K562 (cell line): ENCODE measurements around the gene LHX5. TPM values are rescaled to one million over a fixed set of nuclear protein-coding genes. Genes with fewer than 3 reads are reported as not detected.

Experiments used
- ATAC-seq: fragments of 200-7000 bp; cut with Tn5 transposase; 3 replicates; pipeline ENCODE4 v1.9.1; 2020; ENCODE audit warnings: moderate library complexity
- BruUV-seq: library from RNA; stranded (reverse); fragments of 400-500 nt; replicated peaks from 2 replicates; lab custom pipeline; 2021; lab: Mats Ljungman, UMichigan
- CTCF ChIA-PET: fragments of 300-600 bp; formaldehyde crosslinking; extraction: SDS; loops from one replicate; lab custom pipeline; 2021; ENCODE audit warnings: low intra/inter-chr PET ratio; lab: Yijun Ruan, JAX
- POLR2A ChIA-PET: fragments of 300-600, 350-650 bp; sonication (Branson Sonifier 250); formaldehyde crosslinking; extraction: SDS; loops from one replicate; lab custom pipeline; 2021; ENCODE audit warnings: antibody characterized with exemption, inconsistent platforms; lab: Yijun Ruan, JAX
- DNase-seq, 4 experiments: peaks; one replicate each; pipeline versions ENCODE4 v3.0.0 to v3.0.0-alpha.2; 2011 to 2018; ENCODE audit warnings: low spot score in 3 of 4, mixed read lengths in 3 of 4; ENCODE audit errors: extremely low read depth in 1 of 4
- FAIRE-seq: peaks from 2 replicates; lab custom pipeline; 2011; peaks lifted over from hg19 to GRCh38; lab: Jason Lieb, UNC
- H2AFZ ChIP-seq: 2 replicates; pipeline ENCODE4 v1.6.0; 2011; ENCODE audit warnings: low read depth, low read length, control low read depth, inconsistent platforms
- H3K27ac ChIP-seq: fragments of 200-600 bp; 3 replicates; pipeline ENCODE4 v1.8.0; 2011; ENCODE audit warnings: low read depth, mild to moderate bottlenecking, control low read depth, inconsistent platforms, low read length, moderate library complexity, mixed read lengths; ENCODE audit errors: extremely low read depth
- H3K27me3 ChIP-seq, 2 experiments: fragments of 300-600 bp in 1 of 2; 2 replicates in 1 of 2; 3 replicates in 1 of 2; pipeline versions ENCODE4 v1.6.0 to v1.8.0; 2011; ENCODE audit warnings: inconsistent platforms in 2 of 2, low read length in 2 of 2, mild to moderate bottlenecking in 1 of 2, mixed read lengths in 1 of 2, moderate library complexity in 1 of 2; ENCODE audit not compliant: control insufficient read depth in 2 of 2, insufficient read depth in 2 of 2
- H3K36me3 ChIP-seq: fragments of 300-600 bp; 3 replicates; pipeline ENCODE4 v1.8.0; 2011; ENCODE audit warnings: mild to moderate bottlenecking, low read length, inconsistent platforms; ENCODE audit not compliant: control insufficient read depth, insufficient read depth
- H3K4me1 ChIP-seq, 2 experiments: fragments of 200-600 bp in 1 of 2; replicated peaks in 1 of 2; 2 replicates in 1 of 2; 3 replicates in 1 of 2; pipeline versions ENCODE4 v1.5.1 to v1.8.0; 2011; ENCODE audit warnings: inconsistent platforms in 2 of 2, low read length in 2 of 2, mild to moderate bottlenecking in 1 of 2, mixed read lengths in 1 of 2, moderate library complexity in 1 of 2; ENCODE audit not compliant: control insufficient read depth in 2 of 2, insufficient read depth in 2 of 2
- H3K4me2 ChIP-seq: 2 replicates; pipeline ENCODE4 v1.6.1; 2011; ENCODE audit warnings: low read length, control low read depth, inconsistent platforms, mixed read lengths; ENCODE audit not compliant: insufficient read depth
- H3K4me3 ChIP-seq: fragments of 200-600 bp; sonication (generic), shearing (Covaris generic); 2 replicates; pipeline ENCODE4 v1.5.1; 2016; ENCODE audit warnings: control low read depth, inconsistent platforms
- H3K79me2 ChIP-seq: fragments of 200-600 bp; 3 replicates; pipeline ENCODE4 v1.8.0; 2011; ENCODE audit warnings: low read length, inconsistent platforms; ENCODE audit not compliant: control insufficient read depth, insufficient read depth
- H3K9ac ChIP-seq, 2 experiments: 2 replicates each; pipeline versions ENCODE4 v1.6.0 to v1.6.1; 2011; ENCODE audit warnings: low read depth in 2 of 2, low read length in 2 of 2, control low read depth in 1 of 2, inconsistent platforms in 1 of 2, mild to moderate bottlenecking in 1 of 2, mixed read lengths in 1 of 2; ENCODE audit not compliant: insufficient read depth in 1 of 2
- H3K9me1 ChIP-seq: one replicate; pipeline ENCODE4 v1.6.0; 2011; ENCODE audit warnings: inconsistent platforms, mild to moderate bottlenecking, low read length, moderate library complexity; ENCODE audit not compliant: control insufficient read depth, insufficient read depth
- H3K9me3 ChIP-seq: replicated peaks from 2 replicates; pipeline ENCODE4 v1.5.1; 2011; ENCODE audit warnings: low read depth, low read length, inconsistent platforms; ENCODE audit not compliant: control insufficient read depth, insufficient read depth
- H4K20me1 ChIP-seq: replicated peaks from 2 replicates; pipeline ENCODE4 v1.6.1; 2011; ENCODE audit warnings: low read length, inconsistent platforms, mixed read lengths; ENCODE audit not compliant: control insufficient read depth, insufficient read depth
- ASH1L ChIP-seq: fragments of 450-650 bp; IDR thresholded peaks from 2 replicates; pipeline ENCODE4 v1.6.1; 2018; ENCODE audit warnings: borderline replicate concordance, mild to moderate bottlenecking, low read depth; ENCODE audit not compliant: partially characterized antibody
- BCOR ChIP-seq: fragments of 450-650 bp; IDR thresholded peaks from 2 replicates; pipeline ENCODE4 v1.6.1; 2016
- BRD9 ChIP-seq: fragments of 450-650 bp; IDR thresholded peaks from 2 replicates; pipeline ENCODE4 v1.6.1; 2018; ENCODE audit warnings: low read depth; ENCODE audit not compliant: partially characterized antibody
- NCOA2 ChIP-seq, 2 experiments: fragments of 450-650 bp; IDR thresholded peaks; 2 replicates each; pipeline ENCODE4 v1.6.1; 2018; ENCODE audit warnings: mild to moderate bottlenecking in 2 of 2, moderate library complexity in 1 of 2; ENCODE audit not compliant: partially characterized antibody in 2 of 2
- NFIX ChIP-seq: fragments of 250-450 bp; sonication (Bioruptor Pico); IDR thresholded peaks from 2 replicates; pipeline ENCODE4 v1.4.0; 2020; ENCODE audit warnings: low read depth, mild to moderate bottlenecking, moderate library complexity
- RB1 ChIP-seq: fragments of 450-650 bp; IDR thresholded peaks from 2 replicates; pipeline ENCODE4 v1.6.1; 2017; ENCODE audit warnings: low read depth, mild to moderate bottlenecking
- SNAPC5 ChIP-seq: fragments of 250-450 bp; sonication (Bioruptor Pico); IDR thresholded peaks from 2 replicates; pipeline ENCODE4 v1.8.0; 2021; ENCODE audit warnings: moderate library complexity, mild to moderate bottlenecking, inconsistent platforms
- ZFP36 ChIP-seq: fragments of 150-350 bp; IDR thresholded peaks from 2 replicates; pipeline ENCODE4 v1.6.1; 2018; ENCODE audit warnings: low read length, low read depth; ENCODE audit not compliant: partially characterized antibody
- ZNF263 ChIP-seq: sonication (generic); formaldehyde crosslinking; IDR thresholded peaks from 2 replicates; pipeline ENCODE4 v1.8.0; 2022; ENCODE audit warnings: mild to moderate bottlenecking, missing genetic modification reagents, borderline replicate concordance
- WGBS: fragments of 100-300 bp; shearing (Covaris generic); methylation state at CpG from one replicate; pipeline ENCODE4 v1.1.6; 2016; ENCODE audit warnings: low coverage, mixed read lengths; ENCODE audit not compliant: insufficient coverage; ENCODE audit errors: missing lambda C conversion rate; 5-methylcytosine and 5-hydroxymethylcytosine counted together
- in situ Hi-C: fragments of 300-500 bp; cut with MboI; formaldehyde crosslinking; loops from 4 replicates; pipeline ENCODE4 v1.15.0; 2018; ENCODE audit warnings: inconsistent platforms, mixed read lengths
- intact Hi-C: fragments of 100-400 bp; cut with micrococcal nuclease; formaldehyde crosslinking; loops from 2 replicates; pipeline ENCODE4 v1.14.2; 2022
- polyA plus RNA-seq, 8 experiments: library from polyadenylated mRNA; depleted of rRNA in 4 of 8; stranded (reverse) in 5 of 8; unstranded in 3 of 8; fragments of >200 nt; fragmentation: Nextera tagmentation in 2 of 8; fragmentation: Illumina TruSeq in 1 of 8; extraction: Ambion mirVana in 2 of 8; extraction: Trizol in 1 of 8; gene quantifications; 2 replicates each; pipeline versions ENCODE4 v1.2.1 to v1.2.3, GENCODE V29; 2011 to 2014; ENCODE audit warnings: inconsistent platforms in 1 of 8, missing spikeins in 1 of 8
- total RNA-seq, 7 experiments: library from RNA; depleted of rRNA in 6 of 7; stranded (reverse); fragments of >200 nt in 6 of 7; fragmentation: Illumina TruSeq in 2 of 7; extraction: Trizol in 2 of 7; gene quantifications; 2 replicates each; pipeline versions ENCODE4 v1.2.1 to v1.2.3, GENCODE V29; 2011 to 2021; ENCODE audit warnings: low replicate concordance in 1 of 7

Gene LHX5
- total and polyA plus RNA-seq, 9 of the 15 experiments (the other 6 are each of a cell fraction or from before 2014, with no cell fraction given): 0.04 to 0.17 (median 0.05) TPM; not detected in 6

DNA sequence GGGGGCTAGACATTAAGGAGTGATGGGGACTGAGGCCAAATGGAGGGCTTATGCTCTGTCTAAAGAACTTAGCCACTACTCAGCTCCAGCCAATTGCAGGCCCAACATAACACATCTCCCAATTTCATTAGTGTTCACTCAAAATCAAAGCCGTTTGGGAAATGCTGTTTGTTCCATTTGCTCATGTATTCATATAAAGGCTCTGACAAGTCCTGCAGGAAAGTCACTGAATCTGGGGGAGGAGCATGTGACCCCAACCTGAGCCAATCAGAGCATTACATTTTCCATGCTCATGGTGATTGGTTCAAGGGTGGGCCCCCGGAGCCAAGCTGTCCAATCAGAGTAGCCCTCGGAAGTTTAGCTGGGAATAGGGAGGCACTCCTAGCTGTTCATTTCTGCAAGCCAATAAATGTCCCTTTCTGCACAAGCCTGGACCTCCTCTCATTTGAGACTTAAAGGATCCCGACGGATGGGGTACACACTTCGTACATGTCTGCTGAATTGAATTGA lies 28.6 kb downstream of the LHX5 start (continued):
- TF ChIP-seq SNAPC5 (CRISPR knock-in tag) (no peak), ASH1L (no peak), NFIX (no peak), BRD9 (no peak), NCOA2 (IDR thresholded peaks at IDR 0.05; ENCODE audit: partially characterized antibody in 2 of 2) (no peak), RB1 (no peak), BCOR (peak; percentile 49)

- peak; percentile 81 for TF ChIP-seq ZFP36
- no peak for TF ChIP-seq ZNF263 (CRISPR knock-in tag)
- H3K27me3 ChIP-seq: peaks cover 6 to 25% of the 10 kb centered on the region in 2 experiments; a peak in 3 of 5 replicates
- H3K4me2 ChIP-seq: no peak overlapping the region
- ChIA-PET CTCF (interaction anchor here (0.6 kb wide), 1 partner anchor 26 kb away, joined by 4 read pairs; no protein-coding TSS in a partner anchor), POLR2A (no interaction called here)
- ATAC-seq (no peak), DNase-seq (no peak), FAIRE-seq (no peak)
- in situ Hi-C loops: loop anchor here (5.0 kb wide), 1 partner anchor 471 kb away; no protein-coding TSS in a partner anchor
- no peaks in the 10 kb centered on the region for H4K20me1 ChIP-seq
- H2AFZ ChIP-seq: no peak overlapping the region
- H3K4me1 ChIP-seq: peaks cover 5 to 8% of the 10 kb centered on the region in 2 experiments; a peak in 3 of 5 replicates
- no peaks in the 10 kb centered on the region for H3K36me3 ChIP-seq
- H3K79me2 ChIP-seq: no peaks in the 10 kb centered on the region
- H3K9me1 ChIP-seq: no peaks in the 10 kb centered on the region
- BruUV-seq: no TSS peak
- H3K4me3 ChIP-seq: no peak overlapping the region
- peak overlapping the region in 1 of 2 experiments; percentile 80; a peak in 1 of 4 replicates for H3K9ac ChIP-seq
- no peak overlapping the region for H3K27ac ChIP-seq
- WGBS: 3% methylated on average over 14 of the region's 14 CpGs
- H3K9me3 ChIP-seq: no peaks in the 10 kb centered on the region
- intact Hi-C loops: no loop called here
Measured at GRCh38 chr12:113440947-113441782, 30.5 kb downstream of the LHX5 start.
